Measurements from ENCODE around the gene WDR11.

The WDR11 gene

GRCh38 chr10:120861178-120861855, 10.2 kb downstream of the WDR11 start:
- DNase-seq (ENCODE audit: low spot score): no peak

GRCh38 chr10:120873741-120874140, 22.6 kb downstream of the WDR11 start:
- no peak for TF ChIP-seq CTCF (IDR thresholded peaks at IDR 0.05; ENCODE audit: extremely low read depth, missing control alignments)
- no peak for DNase-seq (ENCODE audit: low spot score)

More at GRCh38 chr10:120861178-120861855, 10.2 kb downstream of the WDR11 start:
- no peak for TF ChIP-seq CTCF (IDR thresholded peaks at IDR 0.05; ENCODE audit: extremely low read depth, missing control alignments)

- DNase-seq (ENCODE audit: low spot score): no peak
- TF ChIP-seq CTCF (IDR thresholded peaks at IDR 0.05; ENCODE audit: extremely low read depth, missing control alignments): no peak
Measured at GRCh38 chr10:120883071-120883470, 31.9 kb downstream of the WDR11 start.

GRCh38 chr10:120887482-120887881, 36.3 kb downstream of the WDR11 start:
- DNase-seq (ENCODE audit: low spot score): no peak
- TF ChIP-seq CTCF (IDR thresholded peaks at IDR 0.05; ENCODE audit: extremely low read depth, missing control alignments): no peak

- no peak for TF ChIP-seq CTCF (IDR thresholded peaks at IDR 0.05; ENCODE audit: extremely low read depth, missing control alignments)
- DNase-seq (ENCODE audit: low spot score): no peak
Measured at GRCh38 chr10:120891365-120891764, 40.2 kb downstream of the WDR11 start.

GRCh38 chr10:120894556-120894955, 43.4 kb downstream of the WDR11 start:
- no peak for DNase-seq (ENCODE audit: low spot score)
- TF ChIP-seq CTCF (IDR thresholded peaks at IDR 0.05; ENCODE audit: extremely low read depth, missing control alignments): no peak

- DNase-seq (ENCODE audit: low spot score): no peak
- no peak for TF ChIP-seq CTCF (IDR thresholded peaks at IDR 0.05; ENCODE audit: extremely low read depth, missing control alignments)
Measured at GRCh38 chr10:120897343-120897742, 46.2 kb downstream of the WDR11 start.

All from GM20000 (cell line).